GM04504 (cell line): ENCODE results near the gene OR52K2.
"Not testable (repeated sequence)": the region's sequence is repeated elsewhere in the genome, so short reads cannot be mapped to it uniquely, and the experiment has no call there.

ENCODE experiments used
- DNase-seq: peaks from one replicate; pipeline ENCODE4 v3.0.0-alpha.2; 2012; ENCODE audit warnings: low read depth

The OR52K2 gene

DNA sequence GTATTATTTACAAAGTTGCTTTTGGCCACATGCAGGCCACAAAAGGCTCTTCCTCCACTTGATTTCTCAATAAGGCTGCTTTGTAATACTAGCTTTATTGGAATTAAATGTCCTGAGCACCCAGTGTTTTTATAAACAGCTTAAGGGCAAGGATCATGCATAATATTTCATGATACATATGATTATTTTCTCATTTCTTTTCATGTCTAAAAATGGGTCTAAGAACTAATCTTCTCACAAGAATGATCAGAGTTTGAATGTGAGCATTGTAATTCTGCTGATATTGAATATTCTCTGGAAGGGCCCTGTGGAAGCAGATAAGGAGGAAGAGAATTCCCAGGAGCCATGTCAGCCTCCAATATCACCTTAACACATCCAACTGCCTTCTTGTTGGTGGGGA is at the start of gene OR52K2:
Gene OR52K2 (plus strand): TSS at position 301 of the 400 bp plus-strand sequence. CDS start 45 bp downstream, at position 346.
- DNase-seq, result no peak

DNA sequence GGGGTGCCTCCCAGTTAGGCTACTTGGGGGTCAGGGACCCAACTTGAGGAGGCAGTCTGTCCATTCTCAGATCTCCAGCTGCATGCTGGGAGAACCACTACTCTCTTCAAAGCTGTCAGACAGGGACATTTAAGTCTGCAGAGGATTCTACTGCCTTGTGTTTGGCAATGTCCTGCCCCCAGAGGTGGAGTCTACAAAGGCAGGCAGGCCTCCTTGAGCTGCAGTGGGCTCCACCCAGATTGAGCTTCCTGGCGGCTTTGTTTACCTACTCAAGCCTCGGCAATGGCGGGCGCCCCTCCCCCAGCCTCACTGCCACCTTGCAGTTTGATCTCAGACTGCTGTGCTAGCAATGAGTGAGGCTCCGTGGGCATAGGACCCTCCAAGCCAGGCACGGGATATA is 42.9 kb upstream of the OR52K2 start:
- DNase-seq, result not testable (repeated sequence)

DNA sequence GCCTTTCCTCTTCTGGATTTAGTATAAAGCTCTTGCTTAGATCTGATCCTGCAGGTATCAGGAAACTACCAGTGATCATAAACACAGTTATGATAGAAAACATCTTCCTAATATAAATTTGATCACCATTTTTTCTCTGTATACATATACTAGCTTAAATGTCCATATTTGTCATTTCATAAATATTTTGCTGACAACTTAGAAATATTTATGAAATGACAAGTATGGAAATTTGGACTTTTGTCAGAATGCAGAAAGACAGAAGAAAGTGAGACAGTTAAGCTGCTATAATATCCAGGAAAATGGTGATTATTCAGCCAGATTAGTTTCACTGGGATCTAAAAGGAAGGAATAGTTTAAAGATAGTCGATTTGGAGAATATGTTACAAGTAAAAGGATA is 32.8 kb upstream of the OR52K2 start:
- DNase-seq, result no peak

DNA sequence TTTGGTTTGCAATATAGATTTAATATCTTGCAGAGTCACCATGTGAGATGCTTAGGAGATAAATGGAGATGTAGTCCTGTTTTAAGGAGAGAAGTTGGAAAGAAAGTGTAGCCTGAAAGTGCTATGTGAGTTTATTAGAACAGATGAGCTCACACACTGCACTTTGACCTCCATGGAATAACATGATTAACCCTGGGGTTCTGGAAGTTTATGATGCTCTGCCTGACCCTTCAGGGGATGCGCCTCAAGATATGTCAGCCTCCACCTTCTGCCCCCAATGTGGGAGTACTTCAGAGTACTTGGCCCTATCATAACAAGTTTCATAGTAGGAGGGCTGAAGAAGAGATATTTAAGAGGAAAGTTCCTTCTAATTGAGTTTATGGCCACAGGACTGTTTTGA is 32.3 kb upstream of the OR52K2 start:
- DNase-seq, result no peak

DNA sequence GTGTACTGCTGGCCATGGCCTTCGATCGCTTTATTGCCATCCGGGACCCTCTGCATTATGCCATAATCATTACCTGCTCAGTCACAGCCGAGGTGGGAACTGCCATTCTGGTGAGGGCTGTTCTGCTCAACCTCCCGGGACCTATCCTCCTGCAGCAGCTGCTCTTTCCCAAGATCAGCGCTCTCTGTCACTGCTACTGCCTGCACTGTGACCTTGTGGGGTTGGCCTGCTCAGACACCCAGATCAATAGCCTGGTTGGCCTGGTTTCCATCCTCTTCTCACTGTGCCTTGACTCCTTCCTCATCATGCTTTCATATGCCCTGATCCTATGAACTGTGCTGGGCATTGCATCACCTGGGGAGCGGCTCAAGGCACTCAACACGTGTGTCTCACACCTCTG is 30.7 kb upstream of the OR52K2 start:
- no peak for DNase-seq

DNA sequence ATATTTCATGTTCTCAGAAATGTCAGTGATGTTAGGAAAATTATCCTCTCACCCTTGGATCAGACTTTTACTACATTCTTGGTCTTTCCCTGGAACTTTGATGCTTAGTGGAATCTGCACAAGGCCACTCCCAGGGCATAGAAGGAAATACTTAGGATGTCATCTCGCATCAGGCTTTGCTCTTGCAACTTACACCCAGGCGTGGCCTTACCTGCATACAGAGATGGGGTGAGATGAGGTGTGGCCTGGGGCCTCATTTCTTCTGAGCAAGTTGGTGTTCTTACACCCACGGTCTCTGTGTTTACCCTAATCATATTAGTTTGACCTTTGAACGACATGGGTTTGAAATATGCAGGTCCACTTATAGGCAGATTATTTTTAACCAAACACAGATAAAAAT is 19.0 kb upstream of the OR52K2 start:
- DNase-seq, result no peak

DNA sequence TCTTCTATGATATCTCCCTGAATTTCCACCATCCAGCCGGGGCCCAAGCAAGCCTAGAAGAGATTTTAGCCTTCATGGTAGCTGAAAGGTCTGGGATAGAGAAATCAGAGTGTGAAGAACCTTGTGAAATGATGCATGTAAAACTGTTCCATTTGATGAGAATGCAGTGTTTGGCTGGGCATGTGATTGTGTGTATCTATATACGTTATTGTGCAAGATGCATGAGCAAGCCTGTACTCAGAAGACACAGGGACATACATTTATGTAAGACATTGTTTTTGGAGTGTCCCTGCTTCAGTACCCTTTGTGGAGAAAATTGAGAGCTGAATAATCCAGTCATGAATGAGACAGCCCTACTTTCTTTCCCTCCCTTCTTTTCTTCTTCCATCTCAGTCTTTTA is 15.2 kb upstream of the OR52K2 start:
- DNase-seq, result no peak

DNA sequence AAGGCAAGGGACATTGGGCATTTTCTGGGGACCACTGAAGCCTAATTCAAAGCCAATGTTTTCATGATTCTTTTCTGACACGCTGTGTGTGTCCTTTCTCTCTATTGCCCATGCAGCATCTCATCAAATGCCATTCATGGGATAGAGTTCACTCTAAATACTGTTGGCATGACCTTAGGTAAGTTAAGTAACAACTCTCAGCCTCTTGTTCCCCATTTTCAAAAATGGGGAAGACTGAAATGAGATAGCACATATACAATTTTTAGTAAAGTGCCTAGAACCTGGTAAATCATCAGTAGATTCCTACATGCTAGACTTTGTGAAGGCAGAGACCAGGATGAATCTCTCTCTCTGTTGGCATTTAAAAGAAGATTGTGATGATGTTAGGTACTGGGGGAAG is 12.7 kb upstream of the OR52K2 start:
- no peak for DNase-seq

DNA sequence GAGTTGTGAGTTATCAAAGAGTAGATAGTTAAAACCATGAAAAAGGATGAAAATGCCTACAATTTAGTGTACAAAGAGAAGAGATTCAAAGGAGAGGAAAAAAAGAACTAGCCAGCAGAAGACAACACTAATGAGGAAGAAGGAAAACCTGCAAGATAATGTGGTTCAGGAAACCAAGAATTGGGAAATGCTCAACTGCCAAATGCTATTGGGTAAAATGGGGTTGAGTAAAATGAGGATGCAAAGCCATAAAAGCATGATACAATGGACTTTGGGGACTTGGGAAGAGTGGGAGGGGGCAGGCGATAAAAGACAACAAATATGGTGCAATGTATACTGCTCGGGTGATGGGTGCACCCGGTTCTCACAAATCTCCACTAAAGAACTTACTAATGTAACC is 7.6 kb upstream of the OR52K2 start:
- no peak for DNase-seq

DNA sequence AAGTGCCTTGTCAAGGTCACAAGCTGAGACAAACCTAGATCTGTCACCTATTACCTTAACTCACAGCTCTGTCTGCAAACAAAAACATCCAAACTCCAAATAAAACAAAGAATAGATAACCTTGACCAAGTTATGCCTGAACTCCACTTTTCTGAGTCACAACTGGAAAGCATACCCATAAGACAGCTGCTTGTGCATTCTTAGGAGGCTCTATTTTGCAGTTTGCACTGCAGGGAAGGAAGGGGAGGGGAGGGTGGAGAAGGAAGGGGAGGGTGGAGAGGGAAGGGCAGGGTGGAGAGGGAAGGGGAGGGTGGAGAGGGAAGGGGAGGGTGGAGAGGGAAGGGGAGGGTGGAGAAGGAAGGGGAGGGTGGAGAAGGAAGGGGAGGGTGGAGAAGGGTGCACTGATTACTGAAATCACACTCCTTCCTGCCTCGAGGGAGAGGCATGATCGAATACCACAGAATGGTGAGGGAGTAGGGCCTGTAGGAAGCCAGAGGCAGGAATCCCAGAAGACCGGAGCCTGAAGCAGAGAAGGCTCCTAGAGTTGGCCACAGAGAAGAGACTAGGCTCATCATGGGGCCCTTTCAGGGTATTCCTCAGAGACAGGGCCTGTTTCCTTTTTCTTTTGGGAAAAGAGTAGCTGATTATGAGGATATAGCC is 5.7 kb upstream of the OR52K2 start:
- DNase-seq, result no peak

DNA sequence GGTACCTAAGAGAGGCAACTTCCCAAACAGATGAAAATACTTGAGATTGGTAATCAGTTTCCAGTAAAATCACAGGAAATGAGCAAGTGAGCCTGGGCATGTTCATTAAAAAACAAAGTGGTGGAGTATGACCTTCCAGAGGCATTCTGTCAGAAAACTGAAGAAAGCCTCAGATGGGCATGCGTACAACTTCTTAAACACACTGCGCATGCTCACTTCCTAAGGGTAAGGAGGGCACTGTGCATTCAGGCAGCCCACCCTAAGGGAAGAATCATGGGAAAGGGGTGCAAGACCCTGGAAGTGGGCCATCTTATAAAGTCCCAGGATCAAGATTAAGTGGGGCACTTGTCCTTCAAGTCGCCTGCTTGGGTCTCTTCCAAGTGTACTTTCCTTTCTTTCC is 4.0 kb downstream of the OR52K2 start:
- no peak for DNase-seq

DNA sequence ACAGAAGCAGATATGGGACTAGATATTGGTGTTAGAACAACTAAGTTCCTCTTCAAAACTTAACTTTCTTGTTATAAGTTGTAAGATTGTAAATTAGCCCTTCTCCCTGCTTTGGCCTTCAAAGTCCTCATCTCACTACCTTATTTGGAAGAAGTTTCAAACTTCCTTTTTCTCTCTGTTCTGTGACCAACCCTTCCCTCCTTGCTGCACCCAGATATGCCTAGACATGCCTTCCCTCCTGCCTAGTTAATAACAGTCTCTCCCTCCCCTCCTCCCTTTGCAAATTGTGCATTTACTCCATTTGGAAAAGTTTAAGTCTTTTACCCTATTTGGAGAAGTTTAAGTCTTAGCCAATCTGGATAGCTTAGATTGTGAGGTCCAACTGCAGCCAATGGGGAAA is 4.9 kb downstream of the OR52K2 start:
- no peak for DNase-seq

DNA sequence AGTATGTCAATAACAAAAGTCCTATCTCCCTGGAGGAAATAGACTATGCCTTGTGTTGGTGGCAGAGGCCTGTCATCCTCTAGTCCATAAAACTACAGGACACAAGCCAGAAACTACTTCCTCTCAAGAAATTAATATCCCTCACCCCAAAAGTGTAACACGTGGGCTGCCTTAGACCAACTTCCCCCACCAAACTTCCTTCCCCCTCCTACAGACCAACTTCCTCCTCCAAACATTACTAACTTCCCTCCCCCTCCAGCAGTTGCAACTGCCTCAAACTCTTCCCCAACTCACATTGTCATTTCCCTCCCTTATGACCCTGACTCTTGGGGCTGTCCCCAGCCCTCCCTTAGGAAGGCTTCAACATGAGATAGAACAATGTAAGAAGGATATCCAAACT is 6.3 kb downstream of the OR52K2 start:
- no peak for DNase-seq

DNA sequence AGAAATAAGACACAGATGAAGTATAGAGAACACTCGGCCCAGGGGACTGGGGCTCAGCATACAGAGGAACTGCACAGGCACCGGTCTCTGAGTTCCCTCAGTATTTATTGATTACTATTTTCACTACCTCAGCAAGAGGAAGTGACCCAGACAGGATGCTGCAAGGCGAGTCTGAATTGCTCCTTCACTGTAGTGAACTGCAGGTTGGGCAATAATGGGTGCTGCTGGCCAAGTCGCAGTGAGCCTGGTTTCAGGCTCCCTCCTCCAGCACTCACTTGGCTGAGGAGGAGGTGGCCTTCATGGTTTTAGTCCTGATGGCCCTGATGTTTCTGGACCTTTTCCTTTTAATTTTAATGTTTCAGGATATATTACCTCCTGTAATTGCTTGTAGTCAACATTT is 10.4 kb downstream of the OR52K2 start:
- no peak for DNase-seq

DNA sequence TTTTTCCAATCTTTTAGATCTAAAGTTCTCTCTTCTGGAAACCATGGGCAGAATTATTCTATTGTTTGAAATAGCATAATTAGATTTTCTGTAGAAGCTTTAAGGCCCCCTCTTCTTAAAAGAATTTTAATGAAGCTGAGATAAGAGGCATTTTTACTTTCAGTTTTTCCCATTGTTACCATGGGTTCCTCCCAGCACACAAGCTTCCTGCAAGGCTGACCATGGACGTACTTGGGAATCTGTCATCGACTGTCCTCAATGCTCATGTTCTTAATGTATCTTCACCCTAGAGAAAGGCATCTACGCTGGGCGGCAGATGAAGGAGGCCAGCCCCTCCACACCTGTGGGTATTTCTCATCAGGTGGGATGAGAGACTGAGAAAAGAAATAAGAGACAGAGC is 11.1 kb downstream of the OR52K2 start:
- no peak for DNase-seq

DNA sequence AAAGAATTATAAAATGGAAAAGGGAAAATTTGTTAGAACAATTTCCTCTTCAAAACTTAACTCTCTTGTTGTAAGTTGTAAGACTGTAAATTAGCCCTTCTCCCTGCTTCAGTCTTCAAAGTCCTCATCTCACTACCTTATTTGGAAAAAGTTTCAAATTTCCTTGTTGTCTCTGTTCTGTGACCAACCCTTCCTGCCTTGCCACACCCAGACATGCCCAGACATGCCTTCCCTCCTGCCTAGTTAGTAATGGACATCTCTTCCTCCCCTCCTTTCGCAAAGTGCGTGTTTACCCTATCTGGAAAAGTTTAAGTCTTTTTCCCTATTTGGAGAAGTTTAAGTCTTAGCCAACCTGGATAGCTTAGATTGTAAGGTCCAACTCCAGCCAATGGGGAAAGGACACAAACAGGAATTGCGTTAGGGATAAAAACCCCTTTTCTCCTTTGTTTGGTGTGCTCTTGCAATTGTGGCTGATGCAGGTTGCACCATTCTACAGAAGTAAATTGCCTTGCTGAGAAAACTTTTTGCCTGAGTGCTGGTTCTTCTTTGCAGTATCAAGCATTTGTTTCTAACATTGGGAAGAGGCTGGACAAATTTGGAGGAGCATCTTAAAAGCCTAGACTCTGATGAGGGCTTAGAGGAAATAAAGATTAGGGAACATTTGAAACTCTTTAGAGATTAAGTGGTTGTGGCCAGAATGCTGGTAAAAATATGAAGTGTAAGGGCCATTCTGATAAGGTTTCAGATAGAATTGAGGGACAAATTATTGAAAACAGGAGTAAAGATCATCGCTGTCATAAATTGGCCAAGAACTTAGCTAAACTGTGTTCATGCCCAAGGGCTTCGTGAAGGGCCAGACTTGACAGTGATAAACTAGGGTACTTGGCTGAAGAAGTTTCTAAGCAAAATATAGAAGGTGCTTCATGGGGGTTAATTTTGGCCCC is 15.4 kb downstream of the OR52K2 start:
- no peak for DNase-seq

DNA sequence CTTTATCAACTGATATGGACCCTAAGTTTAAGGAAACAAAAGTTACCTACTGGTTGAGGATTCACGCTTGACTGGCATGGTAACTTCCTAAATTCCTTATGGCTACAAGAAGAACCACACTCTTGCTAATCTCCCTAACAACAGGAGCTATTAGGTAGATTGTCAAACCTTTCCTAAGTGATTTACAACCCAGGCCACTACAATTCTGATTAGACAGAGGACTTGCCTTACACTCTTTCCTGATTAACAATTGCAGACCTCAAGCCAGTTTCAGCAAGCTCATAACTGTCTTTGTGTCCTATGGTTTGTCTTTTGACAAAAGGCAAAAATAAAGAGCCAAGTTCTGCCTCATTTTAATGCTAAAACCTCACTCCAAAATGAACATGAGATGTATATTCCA is 16.3 kb downstream of the OR52K2 start:
- no peak for DNase-seq

DNA sequence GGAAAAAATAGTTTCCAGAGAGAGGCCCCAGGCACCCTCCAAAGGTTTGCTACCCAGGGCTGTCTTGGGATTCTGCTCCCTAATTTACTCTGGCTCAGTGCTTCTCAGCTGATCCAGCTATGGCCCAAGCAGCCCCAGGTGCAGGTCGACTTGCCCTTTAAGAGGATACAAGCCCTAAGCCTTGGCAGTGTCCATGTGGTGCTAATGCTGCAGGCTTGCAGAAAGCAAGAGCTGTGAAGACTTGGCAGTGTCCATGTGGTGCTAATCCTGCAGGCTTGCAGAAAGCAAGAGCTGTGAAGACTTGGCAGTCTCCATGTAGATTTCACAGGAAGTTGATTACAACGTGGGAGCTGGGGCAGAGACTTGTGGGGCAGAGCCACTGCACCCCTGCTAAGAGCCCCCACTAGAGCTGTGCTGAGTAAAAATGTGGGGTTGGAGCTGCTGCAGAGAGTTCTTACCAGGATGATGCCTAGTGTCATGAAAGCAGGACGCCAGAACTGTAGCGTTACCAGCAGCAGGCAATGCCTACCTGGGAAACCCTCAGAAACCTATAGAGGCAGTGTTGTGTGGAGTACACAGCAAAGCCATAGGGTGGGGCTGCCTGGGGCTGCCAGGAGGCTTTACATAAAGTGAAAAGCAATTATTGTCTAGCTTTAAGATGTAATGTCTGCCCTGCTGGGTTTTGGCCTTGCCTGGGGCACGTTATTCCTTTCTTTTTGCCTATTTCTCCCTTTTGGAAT is 17.2 kb downstream of the OR52K2 start:
- DNase-seq, result no peak

DNA sequence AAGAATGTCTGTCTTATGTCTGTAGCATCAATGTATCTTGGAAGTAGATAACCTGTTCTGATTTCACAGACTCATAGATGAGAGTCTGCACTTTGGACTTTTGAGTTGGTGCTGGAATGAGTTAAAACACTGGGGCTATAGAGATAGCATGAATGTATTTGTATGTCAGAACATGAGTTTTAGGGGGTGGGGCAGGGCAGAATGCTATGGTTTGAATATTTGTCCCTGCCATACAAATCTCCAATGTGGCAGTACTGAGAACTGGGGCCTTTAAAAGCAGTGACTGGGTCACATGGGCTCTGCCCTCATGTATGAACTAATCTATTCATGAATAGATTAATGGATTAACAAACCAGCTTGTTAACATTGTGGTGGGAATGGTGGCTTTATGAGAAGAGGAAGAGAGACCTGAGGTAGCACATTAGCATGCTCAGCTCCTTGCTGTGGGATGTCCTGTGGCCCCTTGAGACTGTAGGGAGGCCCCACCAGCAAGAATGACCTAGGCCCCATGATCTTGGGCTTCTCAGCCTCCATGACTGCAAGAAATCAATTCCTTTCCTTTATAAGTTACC is 17.9 kb downstream of the OR52K2 start:
- DNase-seq, result no peak

DNA sequence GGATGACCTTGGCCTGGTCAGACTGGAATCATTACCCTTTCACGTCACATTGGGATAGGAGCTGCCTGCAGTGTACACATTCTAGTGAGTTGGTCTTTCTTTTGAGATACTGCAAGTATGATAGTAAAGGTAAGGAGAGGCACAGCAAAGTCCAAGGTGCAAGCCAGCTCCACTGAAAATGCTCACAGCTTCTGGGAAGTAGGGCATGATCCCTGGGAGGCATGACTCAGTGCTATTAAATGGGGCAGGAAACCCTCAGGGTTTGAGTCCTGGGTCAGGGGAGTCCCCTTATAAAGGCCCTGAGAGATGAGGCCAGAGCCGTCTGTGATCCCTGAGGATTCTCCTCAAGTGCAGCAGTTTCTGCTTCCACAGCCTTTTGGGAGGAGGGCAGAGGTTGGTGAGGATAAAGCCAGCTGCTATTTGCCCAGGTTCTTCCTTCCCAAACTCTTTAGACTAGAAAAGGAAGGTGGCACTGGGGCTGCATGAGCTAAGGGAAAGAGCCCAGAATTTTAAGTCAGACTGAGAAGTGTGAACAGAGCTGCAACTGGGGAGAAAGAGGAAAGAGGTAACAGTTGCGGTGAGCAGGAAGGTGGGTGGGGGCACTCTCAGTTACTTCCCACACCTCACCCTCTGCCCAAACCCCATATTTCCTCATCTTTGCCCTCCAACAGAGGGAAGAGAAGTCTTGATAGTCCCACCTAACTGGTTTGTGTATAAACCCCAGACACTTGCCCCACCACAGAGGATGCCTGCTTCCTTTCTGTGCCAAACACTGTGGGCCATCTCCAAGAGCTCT is 18.9 kb downstream of the OR52K2 start:
- no peak for DNase-seq

DNA sequence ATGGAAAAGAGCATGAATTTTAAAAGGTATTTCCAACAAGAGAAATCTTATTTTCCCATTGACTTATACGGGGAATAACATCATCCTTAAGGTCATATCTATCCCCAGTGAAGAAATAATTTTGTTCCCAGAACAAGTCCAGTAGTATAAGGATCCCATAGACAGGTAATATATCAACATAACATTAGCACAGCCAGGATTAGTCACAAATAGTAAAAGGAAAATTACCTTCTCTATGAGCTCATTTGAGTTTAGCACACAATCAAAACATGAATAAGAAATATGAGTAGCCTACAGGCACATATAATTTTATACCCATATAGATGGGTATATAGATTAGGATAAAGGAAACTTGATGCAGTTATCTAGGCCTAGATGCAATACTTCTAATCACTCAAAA is 30.5 kb downstream of the OR52K2 start:
- no peak for DNase-seq
